Measurements from ENCODE around the gene PAPOLG.

PAPOLG gene

DNA sequence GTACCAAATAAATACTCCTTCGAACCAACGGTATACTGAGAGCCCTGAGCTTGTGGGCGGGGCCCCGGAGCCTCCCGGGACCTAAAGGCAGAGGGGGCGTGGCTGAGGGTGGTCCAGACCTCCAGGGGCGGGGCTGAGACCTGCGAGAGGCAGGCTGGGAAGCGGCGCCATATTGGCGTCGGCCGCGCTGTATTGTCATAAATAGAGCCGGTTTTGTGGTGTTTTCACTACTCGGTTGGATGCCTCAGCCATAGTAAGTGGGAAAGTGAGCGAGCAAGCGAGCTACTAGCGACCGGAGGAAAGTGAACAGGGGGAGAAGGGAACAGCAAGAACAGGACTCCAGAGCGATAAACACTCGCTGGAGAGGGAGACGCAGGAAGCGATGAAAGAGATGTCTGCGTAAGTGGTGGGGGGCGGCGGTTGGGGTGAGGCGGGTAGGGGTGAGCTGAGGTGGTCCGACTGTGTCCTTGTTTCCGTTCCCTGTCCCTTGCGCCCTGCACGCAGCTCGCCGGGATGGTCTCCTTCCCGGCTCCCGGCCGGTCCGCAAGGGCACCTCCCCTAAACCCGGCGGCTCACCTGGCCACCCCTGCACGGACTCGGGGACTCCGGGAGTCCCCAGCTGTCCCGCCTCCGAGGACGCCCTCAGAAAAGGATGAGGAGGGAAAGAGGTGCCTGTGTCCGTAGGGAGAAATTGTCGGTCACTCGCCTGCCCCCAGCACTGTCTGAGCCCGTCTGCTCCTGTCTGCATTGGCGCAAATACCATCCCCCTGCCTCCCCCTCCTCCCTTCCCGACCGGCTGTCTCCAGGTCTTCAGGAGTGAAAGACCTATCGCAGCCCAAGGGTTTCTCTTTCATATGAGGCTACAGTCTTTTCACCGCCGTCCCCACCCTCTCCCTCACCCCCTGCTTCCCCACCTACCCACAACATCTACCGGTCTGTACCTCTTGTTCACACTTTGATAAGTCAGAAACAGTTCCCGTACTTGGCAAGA lies at the start of gene PAPOLG:
Gene PAPOLG, plus strand, starts transcription at position 172 of the 991 bp plus-strand sequence. Its CDS starts 211 bp downstream, at position 383.
- DNase-seq, result peak; percentile 96

DNA sequence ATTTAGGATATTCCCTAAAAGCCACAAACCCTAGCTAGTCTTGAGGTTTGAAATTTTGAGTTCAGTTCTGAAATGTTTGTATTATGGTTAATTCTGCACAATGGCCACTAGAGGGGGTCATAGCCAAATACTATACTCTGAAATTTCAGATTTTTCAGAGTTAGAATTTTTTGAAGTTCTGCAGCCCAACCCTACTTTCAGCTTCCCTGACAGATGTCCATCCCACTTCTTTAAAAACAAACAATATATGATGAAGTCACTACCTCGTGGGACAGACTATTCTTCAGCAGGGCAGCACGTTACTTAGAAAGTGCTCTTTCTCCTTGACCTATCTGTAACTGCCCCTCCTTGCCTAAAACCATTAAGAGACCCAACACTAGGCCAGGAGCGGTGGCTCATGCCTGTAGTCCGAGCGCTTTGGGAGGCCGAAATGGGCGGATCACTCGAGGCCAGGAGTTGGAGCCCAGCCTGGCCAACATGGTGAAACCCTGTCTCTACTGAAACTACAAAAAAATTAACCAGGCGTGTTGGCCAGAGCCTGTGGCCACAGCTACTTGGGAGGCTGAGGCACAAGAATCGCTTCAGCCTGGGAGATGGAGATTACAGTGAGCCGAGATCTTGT lies 48.2 kb upstream of the PAPOLG start:
- peak; percentile 44 for DNase-seq

DNA sequence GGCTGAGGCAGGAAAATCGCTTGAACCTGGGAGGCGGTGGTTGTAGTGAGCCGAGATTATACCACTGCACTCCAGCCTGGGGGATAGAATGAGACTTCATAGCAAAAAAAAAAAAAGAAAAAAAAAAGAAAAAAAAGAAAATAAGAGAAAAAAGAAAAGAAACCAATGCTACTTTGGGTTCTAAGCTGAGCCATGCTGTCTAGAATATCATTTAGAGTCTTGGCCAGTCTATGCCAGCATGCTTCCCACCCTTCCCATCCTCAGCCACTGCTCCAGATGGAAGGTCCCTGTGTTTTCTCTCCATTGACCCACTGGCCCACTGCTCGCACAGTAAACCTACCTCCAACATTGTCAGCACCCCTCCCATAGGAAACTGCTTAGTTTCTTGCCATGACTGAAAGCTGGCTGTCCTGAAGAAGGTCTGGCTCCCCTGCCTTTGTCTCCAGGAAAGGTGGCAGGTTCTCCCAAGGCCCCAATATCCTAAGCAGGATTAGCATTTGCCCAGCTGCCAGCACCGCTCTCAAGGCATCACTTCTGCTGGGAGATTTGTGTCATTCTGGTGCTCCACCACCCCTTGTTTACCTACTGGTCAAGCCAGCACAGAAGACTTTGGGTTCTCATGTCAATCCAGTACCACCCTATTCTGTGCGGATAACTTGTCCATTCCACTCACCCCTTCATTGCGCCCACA lies 47.3 kb upstream of the PAPOLG start:
- no peak for DNase-seq

- DNase-seq, result no peak
Measured at GRCh38 chr2:60710707-60711106, 45.4 kb upstream of the PAPOLG start.

DNA sequence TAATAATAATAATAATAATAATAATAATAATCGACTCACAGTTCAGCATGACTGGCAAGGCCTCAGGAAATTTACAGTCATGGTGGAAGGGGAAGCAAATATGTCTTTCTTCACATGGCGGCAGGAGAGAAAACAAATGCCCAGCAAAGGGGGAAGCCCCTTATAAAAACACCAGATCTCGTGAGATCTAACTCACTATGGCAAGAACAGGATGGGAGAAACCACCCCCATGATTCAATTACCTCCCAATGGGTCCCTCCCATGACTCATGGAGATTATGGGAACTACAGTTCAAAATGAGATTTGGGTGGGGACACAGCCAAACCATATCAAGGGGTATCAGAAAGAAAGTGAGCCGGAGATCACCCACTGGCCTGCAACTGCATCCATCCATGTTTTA lies 40.5 kb upstream of the PAPOLG start:
- DNase-seq, result no peak

DNA sequence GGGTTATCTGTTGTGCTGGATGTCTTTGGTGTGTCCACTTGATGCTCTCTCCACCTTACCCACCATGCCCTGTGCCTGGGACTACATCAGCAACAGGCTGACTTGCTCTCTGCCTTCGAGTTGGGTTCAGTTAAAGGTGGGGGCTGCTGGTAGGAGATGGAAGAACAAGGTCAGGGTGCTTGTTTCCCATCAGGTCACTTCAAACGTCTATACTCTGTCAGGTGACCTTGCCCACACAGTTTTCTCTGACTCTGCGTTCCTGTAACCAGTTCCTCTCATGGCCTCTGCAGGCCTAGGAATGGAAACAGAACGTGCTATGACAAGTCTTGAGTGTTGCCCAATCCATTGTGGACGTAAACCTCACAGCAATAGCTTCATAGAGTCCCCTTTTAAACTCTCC lies 38.4 kb upstream of the PAPOLG start:
- no peak for DNase-seq

GRCh38 chr2:60719331-60719730 lies 36.7 kb upstream of the PAPOLG start:
- DNase-seq, result no peak

GRCh38 chr2:60725466-60725865 lies 30.6 kb upstream of the PAPOLG start:
- DNase-seq, result no peak

DNA sequence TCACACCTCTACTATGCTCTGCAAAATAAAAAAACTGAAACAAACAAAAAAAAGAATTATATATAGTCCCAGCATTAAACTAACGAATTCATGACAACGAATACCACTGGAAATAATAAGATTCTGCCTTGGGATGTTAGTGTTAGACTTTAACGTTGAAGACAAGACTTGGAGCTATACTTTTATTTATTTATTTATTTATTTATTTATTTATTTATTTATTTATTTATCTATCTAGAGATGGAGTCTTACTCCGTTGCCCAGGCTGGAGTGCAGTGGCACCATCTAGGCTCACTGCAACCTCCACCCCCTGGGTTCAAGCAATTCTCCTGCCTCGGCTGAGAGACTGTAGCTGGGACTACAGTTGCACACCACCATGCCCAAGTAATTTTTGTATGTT lies 27.2 kb upstream of the PAPOLG start:
- DNase-seq, result no peak

DNA sequence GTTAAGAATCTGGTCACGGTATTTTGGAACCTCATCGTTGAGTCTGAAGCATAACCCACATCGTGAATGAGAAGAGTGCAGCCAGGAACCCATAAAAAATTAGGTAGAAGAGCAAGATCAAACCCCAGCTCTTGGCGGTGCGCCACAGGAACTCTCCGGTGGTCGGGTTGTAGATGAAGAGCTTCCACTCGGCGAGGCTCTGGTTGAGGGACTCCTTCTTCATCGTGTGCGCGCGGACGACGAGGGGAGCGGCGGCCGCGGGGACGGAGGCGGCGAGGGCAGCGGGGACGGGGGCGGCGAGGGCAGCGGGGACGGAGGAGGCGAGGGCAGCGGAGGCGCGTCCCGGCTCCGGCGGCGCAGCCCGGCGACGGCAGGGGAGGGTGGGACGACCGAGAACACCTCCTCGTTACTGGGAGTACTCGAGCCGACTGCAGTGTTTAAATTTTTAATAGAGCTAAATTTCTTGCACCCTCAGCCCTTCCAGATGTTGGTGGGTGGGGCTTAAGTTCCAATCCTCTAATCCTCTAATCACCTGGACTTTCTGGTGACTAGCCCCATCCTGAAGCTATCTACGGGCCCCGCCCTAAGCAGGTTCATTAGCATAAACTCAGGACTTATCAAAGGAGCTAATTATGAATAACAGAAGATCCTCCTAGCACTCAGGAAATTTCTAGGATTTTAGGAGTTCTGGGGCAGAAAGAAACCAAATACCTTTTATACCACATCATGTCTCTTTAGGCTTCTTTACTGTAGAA lies 20.4 kb upstream of the PAPOLG start:
- peak; percentile 14 for DNase-seq

GRCh38 chr2:60738679-60739078 lies 17.4 kb upstream of the PAPOLG start:
- DNase-seq, result no peak

GRCh38 chr2:60739156-60739555 lies 16.9 kb upstream of the PAPOLG start:
- DNase-seq, result no peak

DNA sequence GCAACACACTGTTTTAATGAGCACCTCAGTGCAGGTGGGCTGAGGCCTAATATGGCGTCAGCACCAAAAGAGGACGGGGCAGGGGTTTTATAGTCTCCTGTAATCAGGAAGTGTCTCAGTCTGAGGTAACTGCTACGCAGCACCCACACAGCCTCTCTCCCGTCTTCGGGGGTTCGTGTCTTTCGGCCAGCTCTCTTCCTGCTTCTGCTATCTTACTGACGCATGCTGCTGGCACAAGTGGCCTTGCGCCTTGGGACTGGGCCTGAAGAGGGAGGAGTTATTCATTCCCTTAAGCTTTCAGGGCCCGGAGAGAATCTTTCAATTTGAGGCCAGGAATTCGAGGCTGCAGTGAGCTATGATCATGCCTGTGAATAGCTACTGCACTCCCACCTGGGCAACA lies 14.5 kb upstream of the PAPOLG start:
- DNase-seq, result no peak

- no peak for DNase-seq
Measured at GRCh38 chr2:60742419-60742818, 13.6 kb upstream of the PAPOLG start.

DNA sequence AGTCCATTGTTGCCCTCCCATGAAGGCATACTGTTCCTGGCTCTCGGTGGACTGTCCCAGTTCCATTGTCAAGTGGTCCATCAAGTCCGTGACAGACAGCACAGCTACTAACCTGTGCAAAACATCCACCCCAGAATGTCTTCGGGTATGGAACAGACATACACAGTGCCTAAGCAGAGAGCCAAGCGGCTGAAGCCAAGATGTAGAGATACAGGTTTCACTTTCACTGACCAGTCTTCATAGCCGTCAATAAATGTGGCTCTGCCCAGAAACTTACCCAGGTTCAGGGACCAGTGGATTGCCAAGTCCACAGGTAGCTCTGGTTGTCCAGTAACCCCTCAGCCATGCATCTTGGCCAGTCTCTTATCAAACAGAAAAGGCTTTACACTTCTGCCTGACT lies 10.7 kb upstream of the PAPOLG start:
- DNase-seq, result no peak

DNA sequence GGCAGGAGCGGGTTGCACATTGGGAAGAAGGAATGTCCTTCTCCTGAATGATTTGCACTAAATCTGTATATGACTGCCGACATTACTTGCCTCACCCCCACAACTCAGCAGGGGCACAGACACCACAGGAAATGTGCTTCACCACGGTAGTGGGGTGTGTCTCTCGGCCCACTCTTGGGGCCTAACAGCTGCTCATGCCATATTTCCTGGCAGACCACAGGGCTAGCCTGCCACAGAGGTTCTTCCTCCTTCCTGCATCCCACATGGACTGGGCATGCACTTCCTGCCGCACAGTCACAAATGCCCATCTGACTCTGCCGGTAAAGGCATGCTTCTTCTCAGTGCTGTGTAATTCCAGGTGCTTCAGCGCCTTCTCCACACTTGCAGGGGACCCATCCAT lies 10.3 kb upstream of the PAPOLG start:
- DNase-seq, result peak; percentile 10

DNA sequence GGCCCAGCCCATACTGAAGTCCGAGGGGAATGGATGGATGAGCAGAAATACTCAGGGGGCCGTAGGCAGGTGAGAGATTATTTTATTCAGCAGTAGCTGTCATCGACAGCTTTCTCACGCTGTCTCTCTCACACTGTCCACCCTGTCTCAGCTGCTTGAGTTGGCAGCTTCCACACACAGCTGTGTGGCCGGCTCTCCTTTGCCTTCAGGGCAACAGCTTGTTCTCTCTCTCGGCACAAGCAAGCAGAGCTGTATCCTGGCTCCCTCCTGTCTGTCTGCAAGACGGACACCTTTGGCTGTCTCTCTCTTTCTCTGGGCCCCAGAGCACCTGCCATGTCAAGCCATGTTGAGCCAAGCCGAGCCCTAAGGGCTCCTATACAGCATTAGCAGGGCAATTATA lies 9.8 kb upstream of the PAPOLG start:
- no peak for DNase-seq

- no peak for DNase-seq
Measured at GRCh38 chr2:60759654-60760053, 3.6 kb downstream of the PAPOLG start.

DNA sequence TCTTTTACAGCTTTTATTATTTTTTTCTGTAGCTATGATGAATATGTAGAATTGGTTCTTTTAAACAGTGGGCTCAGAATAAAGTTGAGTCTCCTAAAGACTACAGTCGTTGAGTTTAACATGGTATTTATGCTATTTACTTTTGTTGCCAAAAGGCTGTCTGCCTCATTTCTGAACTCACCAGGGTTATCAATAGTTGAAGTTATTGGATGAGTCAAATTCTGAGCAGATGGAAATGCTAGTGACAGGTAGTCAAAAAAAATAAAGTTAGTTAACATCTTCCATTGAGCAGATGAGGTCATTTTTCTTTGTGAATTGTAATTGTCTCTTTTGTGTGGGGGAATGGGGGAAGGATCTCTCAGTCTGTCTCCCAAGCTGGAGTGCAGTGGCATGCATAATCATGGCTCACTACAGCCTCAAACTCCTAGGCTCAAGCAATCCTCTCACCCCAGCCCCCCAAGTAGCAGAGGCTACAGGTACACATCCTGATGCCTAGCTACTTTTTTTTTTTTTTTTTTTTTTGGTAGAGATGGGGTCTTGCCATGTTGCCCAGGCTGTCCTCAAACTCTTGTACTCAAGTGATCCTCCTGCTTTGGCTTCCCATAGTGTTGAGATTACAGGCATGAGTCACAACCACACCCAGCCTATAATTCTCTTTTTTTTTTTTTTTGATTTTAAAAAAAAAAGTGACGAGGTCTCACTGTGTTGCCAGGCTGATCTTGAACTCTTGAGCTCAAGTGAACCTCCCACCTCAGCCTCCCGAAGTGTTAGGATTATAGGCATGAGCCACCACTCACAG lies 8.9 kb downstream of the PAPOLG start:
- no peak for DNase-seq

GRCh38 chr2:60766283-60766682 lies 10.2 kb downstream of the PAPOLG start:
- no peak for DNase-seq

DNA sequence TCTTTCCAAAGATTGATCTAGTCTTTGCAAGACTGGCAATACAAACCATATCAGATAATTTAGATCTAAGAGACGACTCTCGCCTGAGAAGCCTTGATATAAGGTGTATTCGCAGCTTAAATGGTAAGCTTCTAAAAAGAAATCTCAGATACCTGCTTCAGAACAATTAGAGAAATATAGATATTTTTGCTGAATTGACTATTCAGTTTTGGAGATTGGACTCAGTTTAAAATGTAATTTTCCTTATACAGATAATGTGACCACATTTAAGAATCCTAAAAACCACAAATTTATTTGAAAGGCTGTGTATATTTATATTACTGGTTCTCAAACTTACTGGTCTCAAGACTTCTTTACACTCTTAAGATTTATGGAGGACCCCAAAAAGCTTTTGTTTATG lies 15.4 kb downstream of the PAPOLG start:
- DNase-seq, result no peak

- no peak for DNase-seq
Measured at GRCh38 chr2:60775048-60775639, 19.1 kb downstream of the PAPOLG start.
